Measurements from ENCODE around the gene FGFBP1.

Gene FGFBP1

DNA sequence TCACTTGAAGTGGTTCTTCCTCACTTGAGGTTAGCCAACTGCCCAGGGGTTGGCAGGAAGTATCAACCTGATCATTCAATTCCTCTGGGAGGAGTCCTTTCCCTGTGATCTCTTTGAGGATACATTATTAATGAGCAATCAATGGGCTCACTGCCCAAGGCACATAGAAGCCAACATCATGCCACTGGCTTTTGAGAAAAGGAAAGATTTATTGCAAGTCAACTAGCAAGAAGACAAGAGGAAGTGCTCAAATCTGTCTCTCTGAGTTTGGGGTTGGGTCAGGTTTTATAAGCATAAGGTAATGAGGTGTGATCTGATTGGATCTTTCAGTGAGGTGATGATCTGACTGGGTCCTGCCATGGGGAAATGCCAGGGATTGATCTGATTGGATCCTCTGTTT lies 39.6 kb downstream of the FGFBP1 start:
- no peaks in the 10 kb centered on the region for H3K27me3 ChIP-seq (ENCODE audit: insufficient read depth, low read length)
- no peak overlapping the region for H2AFZ ChIP-seq (ENCODE audit: low read depth, low read length)
- H3K4me3 ChIP-seq (ENCODE audit: low read length) = no peak overlapping the region
- no peaks in the 10 kb centered on the region for H3K9me3 ChIP-seq (ENCODE audit: low read length)
- no peaks in the 10 kb centered on the region for H3K4me1 ChIP-seq (ENCODE audit: insufficient read depth, low read length)
- no peaks in the 10 kb centered on the region for H3K36me3 ChIP-seq (ENCODE audit: insufficient read depth, low read length)

GRCh38 chr4:15897577-15897976 lies 41.0 kb downstream of the FGFBP1 start:
- Histone ChIP-seq H3K4me3 (ENCODE audit: low read length) (no peak overlapping the region), H3K9me3 (ENCODE audit: low read length) (no peaks in the 10 kb centered on the region), H3K27me3 (ENCODE audit: insufficient read depth, low read length) (no peaks in the 10 kb centered on the region), H3K4me1 (ENCODE audit: insufficient read depth, low read length) (no peaks in the 10 kb centered on the region), H3K36me3 (ENCODE audit: insufficient read depth, low read length) (no peaks in the 10 kb centered on the region), H2AFZ (ENCODE audit: low read depth, low read length) (no peak overlapping the region)

DNA sequence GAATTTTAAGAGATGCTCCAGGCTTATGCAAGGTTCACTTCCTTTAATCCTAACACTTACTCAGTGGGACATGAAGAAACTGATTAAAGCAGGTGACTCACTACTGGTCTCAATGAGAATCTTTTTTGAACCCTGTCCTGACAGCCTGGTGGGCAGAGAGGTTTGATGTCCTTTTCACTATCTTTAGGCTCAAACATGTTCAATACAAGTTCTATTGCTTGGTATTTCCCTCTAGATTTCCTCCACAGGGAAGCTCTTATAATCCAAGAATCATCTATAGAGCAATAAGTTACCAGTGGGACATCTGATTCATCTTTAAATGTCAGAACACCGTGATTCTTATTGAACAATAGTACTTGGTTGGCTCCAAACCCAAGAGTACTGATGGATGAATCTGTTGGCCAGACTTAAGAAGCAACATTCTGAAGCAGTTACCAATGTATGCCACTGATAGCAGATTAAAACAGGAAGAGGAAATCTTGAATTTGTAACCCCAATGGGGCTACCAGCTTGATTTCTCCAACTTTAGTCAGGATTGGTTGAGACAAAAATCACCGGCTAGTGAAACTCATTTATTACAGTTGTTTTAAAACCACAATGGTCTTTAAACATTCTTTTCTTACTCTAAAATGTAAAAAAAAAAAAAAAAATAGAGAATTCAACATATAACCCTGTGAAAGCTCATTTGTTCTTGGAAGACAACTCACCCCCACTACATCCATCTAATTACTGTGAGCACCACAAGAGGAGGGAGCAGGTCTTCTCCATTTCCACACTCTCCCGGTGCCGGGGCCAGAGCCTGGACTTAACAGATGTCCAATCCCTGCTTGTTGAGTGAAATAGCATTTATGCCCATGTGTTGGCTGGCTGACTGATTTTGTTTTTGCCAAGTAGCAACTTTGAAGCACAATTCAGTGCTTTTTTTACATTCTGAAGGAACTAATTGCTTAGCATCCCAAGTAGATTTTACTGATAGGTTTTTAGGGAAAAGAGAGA lies 43.3 kb downstream of the FGFBP1 start:
- Histone ChIP-seq H2AFZ (ENCODE audit: low read depth, low read length) (no peak overlapping the region), H3K4me3 (ENCODE audit: low read length) (no peak overlapping the region), H3K27me3 (ENCODE audit: insufficient read depth, low read length) (peaks cover 3% of the 10 kb centered on the region), H3K36me3 (ENCODE audit: insufficient read depth, low read length) (no peaks in the 10 kb centered on the region), H3K4me1 (ENCODE audit: insufficient read depth, low read length) (no peaks in the 10 kb centered on the region), H3K9me3 (ENCODE audit: low read length) (no peaks in the 10 kb centered on the region)

DNA sequence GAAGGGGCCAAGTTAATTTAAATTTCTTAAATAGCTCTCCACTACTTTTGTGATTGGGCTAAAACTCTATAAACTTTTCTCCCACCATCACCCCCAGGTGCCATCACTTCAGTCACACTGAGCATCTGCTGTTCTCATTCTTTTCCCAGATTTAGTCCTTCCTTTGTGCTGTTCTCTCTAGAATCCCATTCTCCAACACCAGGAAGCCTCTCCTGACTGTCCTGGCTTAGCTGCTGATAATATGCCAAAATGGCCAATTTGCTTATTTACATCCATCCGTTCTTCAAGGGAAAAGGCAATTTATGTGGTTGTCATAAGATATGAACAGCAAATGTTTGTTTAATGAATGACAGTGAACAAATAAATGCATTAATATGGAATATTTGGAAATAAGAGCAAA lies 44.1 kb downstream of the FGFBP1 start:
- Histone ChIP-seq H2AFZ (ENCODE audit: low read depth, low read length) (no peak overlapping the region), H3K36me3 (ENCODE audit: insufficient read depth, low read length) (no peaks in the 10 kb centered on the region)

DNA sequence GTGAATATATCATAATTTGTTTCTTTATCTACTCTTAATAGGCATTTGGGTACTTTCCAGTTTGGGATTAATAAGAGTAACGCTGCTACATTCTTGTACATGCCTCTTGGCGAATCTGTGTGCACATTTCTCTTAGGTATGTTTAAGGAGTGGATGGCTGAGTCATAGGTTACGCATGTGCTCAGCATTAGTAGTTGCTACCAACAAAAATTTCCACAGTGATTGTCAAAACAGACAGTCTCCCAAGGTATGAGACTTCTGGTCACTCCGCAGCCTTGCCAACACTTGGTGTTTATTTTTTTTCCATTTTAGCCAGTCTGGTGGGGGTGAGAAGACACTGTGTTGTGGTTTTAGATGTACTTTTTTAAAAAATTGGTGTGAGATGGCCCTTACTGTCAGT lies 44.6 kb downstream of the FGFBP1 start:
- Histone ChIP-seq H3K4me3 (ENCODE audit: low read length) (no peak overlapping the region), H3K4me1 (ENCODE audit: insufficient read depth, low read length) (no peaks in the 10 kb centered on the region), H3K27me3 (ENCODE audit: insufficient read depth, low read length) (peaks cover 3% of the 10 kb centered on the region), H3K9me3 (ENCODE audit: low read length) (no peaks in the 10 kb centered on the region), H2AFZ (ENCODE audit: low read depth, low read length) (no peak overlapping the region), H3K36me3 (ENCODE audit: insufficient read depth, low read length) (no peaks in the 10 kb centered on the region)

More for the DNA sequence above, 44.1 kb downstream of the FGFBP1 start:
- no peaks in the 10 kb centered on the region for H3K4me1 ChIP-seq (ENCODE audit: insufficient read depth, low read length)
- no peaks in the 10 kb centered on the region for H3K9me3 ChIP-seq (ENCODE audit: low read length)
- no peak overlapping the region for H3K4me3 ChIP-seq (ENCODE audit: low read length)
- H3K27me3 ChIP-seq (ENCODE audit: insufficient read depth, low read length) = peaks cover 3% of the 10 kb centered on the region

GRCh38 chr4:15891312-15891711 lies 47.2 kb downstream of the FGFBP1 start:
- Histone ChIP-seq H2AFZ (ENCODE audit: low read depth, low read length) (no peak overlapping the region), H3K9me3 (ENCODE audit: low read length) (no peaks in the 10 kb centered on the region), H3K4me3 (ENCODE audit: low read length) (no peak overlapping the region), H3K36me3 (ENCODE audit: insufficient read depth, low read length) (no peaks in the 10 kb centered on the region), H3K27me3 (ENCODE audit: insufficient read depth, low read length) (peaks cover 3% of the 10 kb centered on the region), H3K4me1 (ENCODE audit: insufficient read depth, low read length) (no peaks in the 10 kb centered on the region)

GRCh38 chr4:15890246-15890829 lies 48.2 kb downstream of the FGFBP1 start:
- no peaks in the 10 kb centered on the region for H3K36me3 ChIP-seq (ENCODE audit: insufficient read depth, low read length)
- H3K9me3 ChIP-seq (ENCODE audit: low read length) = no peaks in the 10 kb centered on the region
- H3K4me1 ChIP-seq (ENCODE audit: insufficient read depth, low read length) = no peaks in the 10 kb centered on the region
- H3K4me3 ChIP-seq (ENCODE audit: low read length) = no peak overlapping the region
- H3K27me3 ChIP-seq (ENCODE audit: insufficient read depth, low read length) = peaks cover 3% of the 10 kb centered on the region
- H2AFZ ChIP-seq (ENCODE audit: low read depth, low read length) = no peak overlapping the region

- Histone ChIP-seq H3K36me3 (ENCODE audit: insufficient read depth, low read length) (no peaks in the 10 kb centered on the region), H3K4me3 (ENCODE audit: low read length) (no peak overlapping the region), H3K9me3 (ENCODE audit: low read length) (no peaks in the 10 kb centered on the region), H3K4me1 (ENCODE audit: insufficient read depth, low read length) (no peaks in the 10 kb centered on the region), H2AFZ (ENCODE audit: low read depth, low read length) (no peak overlapping the region), H3K27me3 (ENCODE audit: insufficient read depth, low read length) (peaks cover 3% of the 10 kb centered on the region)
Observed at GRCh38 chr4:15888515-15888914, 50.0 kb downstream of the FGFBP1 start.
